ENCODE measurements around the gene MAGI1.

DNA sequence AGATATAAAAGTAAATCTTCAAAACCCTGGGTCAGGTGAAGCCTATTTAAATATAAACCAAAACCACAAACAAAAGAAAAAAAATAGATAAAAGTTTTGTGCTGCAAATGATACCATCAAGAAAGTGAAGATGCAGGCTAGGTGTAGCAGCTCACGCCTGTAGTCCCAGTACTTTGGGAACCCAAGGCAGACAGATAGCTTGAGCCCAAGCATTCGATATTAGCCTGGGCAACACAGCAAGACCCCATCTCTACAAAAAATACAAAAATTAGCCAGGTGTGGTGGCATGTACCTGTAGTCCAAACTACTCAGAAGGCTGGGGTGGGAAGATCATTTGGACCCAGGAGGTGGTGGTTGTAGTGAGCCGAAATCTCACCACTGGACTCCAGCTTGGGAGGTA lies 164.8 kb downstream of the MAGI1 start:
- TF ChIP-seq, protein P1, sequence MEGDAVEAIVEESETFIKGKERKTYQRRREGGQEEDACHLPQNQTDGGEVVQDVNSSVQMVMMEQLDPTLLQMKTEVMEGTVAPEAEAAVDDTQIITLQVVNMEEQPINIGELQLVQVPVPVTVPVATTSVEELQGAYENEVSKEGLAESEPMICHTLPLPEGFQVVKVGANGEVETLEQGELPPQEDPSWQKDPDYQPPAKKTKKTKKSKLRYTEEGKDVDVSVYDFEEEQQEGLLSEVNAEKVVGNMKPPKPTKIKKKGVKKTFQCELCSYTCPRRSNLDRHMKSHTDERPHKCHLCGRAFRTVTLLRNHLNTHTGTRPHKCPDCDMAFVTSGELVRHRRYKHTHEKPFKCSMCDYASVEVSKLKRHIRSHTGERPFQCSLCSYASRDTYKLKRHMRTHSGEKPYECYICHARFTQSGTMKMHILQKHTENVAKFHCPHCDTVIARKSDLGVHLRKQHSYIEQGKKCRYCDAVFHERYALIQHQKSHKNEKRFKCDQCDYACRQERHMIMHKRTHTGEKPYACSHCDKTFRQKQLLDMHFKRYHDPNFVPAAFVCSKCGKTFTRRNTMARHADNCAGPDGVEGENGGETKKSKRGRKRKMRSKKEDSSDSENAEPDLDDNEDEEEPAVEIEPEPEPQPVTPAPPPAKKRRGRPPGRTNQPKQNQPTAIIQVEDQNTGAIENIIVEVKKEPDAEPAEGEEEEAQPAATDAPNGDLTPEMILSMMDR (conservative IDR thresholded peaks at IDR 0.05), result no peak
- TF ChIP-seq ZFX (IDR thresholded peaks at IDR 0.05), result no peak

Measured in C4-2B (cell line).